Activated T-cell treated with anti-CD3 and anti-CD28 coated beads, Interleukin-2, amount 50 U/mL, for 24 hours (primary cell): ENCODE measurements around the gene CRADD.
A peak's percentile ranks its signal among the peaks of the same experiment; 100 is the strongest.
"Not testable (repeated sequence)": the region's sequence is repeated elsewhere in the genome, so short reads cannot be mapped to it uniquely, and the experiment has no call there.

Source experiments
- DNase-seq: peaks from one replicate; pipeline ENCODE4 v3.0.0-alpha.2; 2020
- H3K27ac Mint-ChIP-seq: 2 replicates; pipeline ENCODE4 v1.8.0; 2020; ENCODE audit warnings: mild to moderate bottlenecking, mixed read lengths
- H3K27me3 Mint-ChIP-seq: 2 replicates; pipeline ENCODE4 v1.8.0; 2020; ENCODE audit warnings: mixed read lengths
- H3K36me3 Mint-ChIP-seq: 2 replicates; pipeline ENCODE4 v1.8.0; 2020; ENCODE audit warnings: low read depth, mixed read lengths
- H3K4me1 Mint-ChIP-seq: 2 replicates; pipeline ENCODE4 v1.8.0; 2020; ENCODE audit warnings: low read depth, mixed read lengths
- H3K4me3 Mint-ChIP-seq: 2 replicates; pipeline ENCODE4 v1.8.0; 2020; ENCODE audit warnings: mild to moderate bottlenecking, moderate library complexity, mixed read lengths
- H3K9me3 Mint-ChIP-seq: 2 replicates; pipeline ENCODE4 v1.8.0; 2020; ENCODE audit warnings: mixed read lengths

The CRADD gene

GRCh38 chr12:93778766-93779165 lies 101.6 kb downstream of the CRADD start:
- Mint-ChIP-seq H3K27ac (no peak overlapping the region), H3K27me3 (no peaks in the 10 kb centered on the region), H3K4me3 (no peak overlapping the region), H3K9me3 (peaks cover 10% of the 10 kb centered on the region), H3K4me1 (peaks cover 62% of the 10 kb centered on the region), H3K36me3 (peaks cover 21% of the 10 kb centered on the region)
- no peak for DNase-seq

- DNase-seq: no peak
- no peak overlapping the region for H3K4me3 Mint-ChIP-seq
- H3K27me3 Mint-ChIP-seq: no peaks in the 10 kb centered on the region
- H3K9me3 Mint-ChIP-seq: peaks cover 6% of the 10 kb centered on the region
- no peak overlapping the region for H3K27ac Mint-ChIP-seq
- H3K4me1 Mint-ChIP-seq: peaks cover 70% of the 10 kb centered on the region
- peaks cover 17% of the 10 kb centered on the region for H3K36me3 Mint-ChIP-seq
These were observed 103.0 kb downstream of the CRADD start for GRCh38 chr12:93780101-93780641.

- H3K36me3 Mint-ChIP-seq: peaks cover 21% of the 10 kb centered on the region
- not testable (repeated sequence) for H3K4me3 Mint-ChIP-seq, H3K27ac Mint-ChIP-seq, H3K27me3 Mint-ChIP-seq, H3K9me3 Mint-ChIP-seq
- H3K4me1 Mint-ChIP-seq: peaks cover 74% of the 10 kb centered on the region
- peak; percentile 37 for DNase-seq
These were observed 103.7 kb downstream of the CRADD start for GRCh38 chr12:93780886-93781285.

GRCh38 chr12:93781961-93782360 lies 104.8 kb downstream of the CRADD start:
- H3K36me3 Mint-ChIP-seq: peaks cover 24% of the 10 kb centered on the region
- H3K27me3 Mint-ChIP-seq, DNase-seq, H3K4me3 Mint-ChIP-seq, H3K27ac Mint-ChIP-seq, H3K9me3 Mint-ChIP-seq: not testable (repeated sequence)
- H3K4me1 Mint-ChIP-seq: peaks cover 74% of the 10 kb centered on the region

GRCh38 chr12:93782853-93783252 lies 105.7 kb downstream of the CRADD start:
- no peak overlapping the region for H3K27ac Mint-ChIP-seq
- DNase-seq: no peak
- peaks cover 68% of the 10 kb centered on the region for H3K4me1 Mint-ChIP-seq
- H3K27me3 Mint-ChIP-seq: no peaks in the 10 kb centered on the region
- peaks cover 26% of the 10 kb centered on the region for H3K36me3 Mint-ChIP-seq
- H3K9me3 Mint-ChIP-seq: peaks cover 7% of the 10 kb centered on the region
- no peak overlapping the region for H3K4me3 Mint-ChIP-seq

GRCh38 chr12:93783832-93784231 lies 106.7 kb downstream of the CRADD start:
- peaks cover 71% of the 10 kb centered on the region for H3K4me1 Mint-ChIP-seq
- peak; percentile 45 for DNase-seq
- H3K36me3 Mint-ChIP-seq: peaks cover 30% of the 10 kb centered on the region
- H3K9me3 Mint-ChIP-seq: peaks cover 11% of the 10 kb centered on the region
- no peaks in the 10 kb centered on the region for H3K27me3 Mint-ChIP-seq
- H3K27ac Mint-ChIP-seq: peak overlapping the region; percentile 91
- H3K4me3 Mint-ChIP-seq: peak overlapping the region; percentile 13

GRCh38 chr12:93784339-93785086 lies 107.3 kb downstream of the CRADD start:
- Mint-ChIP-seq H3K4me3 (peak overlapping the region; percentile 46), H3K9me3 (peaks cover 11% of the 10 kb centered on the region), H3K36me3 (peaks cover 28% of the 10 kb centered on the region), H3K27me3 (no peaks in the 10 kb centered on the region), H3K27ac (peak overlapping the region; percentile 91), H3K4me1 (peaks cover 76% of the 10 kb centered on the region)
- peak; percentile 36 for DNase-seq

- Mint-ChIP-seq H3K4me1 (peaks cover 75% of the 10 kb centered on the region), H3K9me3 (peaks cover 11% of the 10 kb centered on the region)
These were observed 108.3 kb downstream of the CRADD start for GRCh38 chr12:93785249-93786010.

GRCh38 chr12:93786656-93787397 lies 109.7 kb downstream of the CRADD start:
- no peaks in the 10 kb centered on the region for H3K27me3 Mint-ChIP-seq
- H3K36me3 Mint-ChIP-seq: peaks cover 24% of the 10 kb centered on the region
- H3K27ac Mint-ChIP-seq: no peak overlapping the region
- peaks cover 72% of the 10 kb centered on the region for H3K4me1 Mint-ChIP-seq
- H3K4me3 Mint-ChIP-seq: no peak overlapping the region
- peaks cover 5% of the 10 kb centered on the region for H3K9me3 Mint-ChIP-seq
- no peak for DNase-seq

More at GRCh38 chr12:93785249-93786010, 108.3 kb downstream of the CRADD start:
- Mint-ChIP-seq H3K4me3 (peak overlapping the region; percentile 46), H3K36me3 (peaks cover 24% of the 10 kb centered on the region), H3K27ac (peak overlapping the region; percentile 91), H3K27me3 (no peaks in the 10 kb centered on the region)
- peak; percentile 68 for DNase-seq

- H3K9me3 Mint-ChIP-seq: peaks cover 5% of the 10 kb centered on the region
- H3K36me3 Mint-ChIP-seq: peaks cover 24% of the 10 kb centered on the region
- H3K27ac Mint-ChIP-seq: no peak overlapping the region
- H3K4me1 Mint-ChIP-seq: peaks cover 67% of the 10 kb centered on the region
- no peak overlapping the region for H3K4me3 Mint-ChIP-seq
- H3K27me3 Mint-ChIP-seq: no peaks in the 10 kb centered on the region
- no peak for DNase-seq
These were observed 111.7 kb downstream of the CRADD start for GRCh38 chr12:93788853-93789252.

- no peaks in the 10 kb centered on the region for H3K27me3 Mint-ChIP-seq
- H3K36me3 Mint-ChIP-seq: peaks cover 24% of the 10 kb centered on the region
- no peak overlapping the region for H3K4me3 Mint-ChIP-seq
- H3K27ac Mint-ChIP-seq: no peak overlapping the region
- H3K4me1 Mint-ChIP-seq: peaks cover 58% of the 10 kb centered on the region
- peaks cover 5% of the 10 kb centered on the region for H3K9me3 Mint-ChIP-seq
- no peak for DNase-seq
These were observed 112.6 kb downstream of the CRADD start for GRCh38 chr12:93789767-93790166.

- no peaks in the 10 kb centered on the region for H3K27me3 Mint-ChIP-seq
- no peak for DNase-seq
- H3K36me3 Mint-ChIP-seq: peaks cover 22% of the 10 kb centered on the region
- peaks cover 50% of the 10 kb centered on the region for H3K4me1 Mint-ChIP-seq
- H3K27ac Mint-ChIP-seq: no peak overlapping the region
- peaks cover 5% of the 10 kb centered on the region for H3K9me3 Mint-ChIP-seq
- H3K4me3 Mint-ChIP-seq: no peak overlapping the region
These were observed 113.4 kb downstream of the CRADD start for GRCh38 chr12:93790472-93791152.

GRCh38 chr12:93793007-93793406 lies 115.8 kb downstream of the CRADD start:
- Mint-ChIP-seq H3K27ac (no peak overlapping the region), H3K27me3 (no peaks in the 10 kb centered on the region), H3K9me3 (peaks cover 3% of the 10 kb centered on the region), H3K4me1 (peaks cover 38% of the 10 kb centered on the region), H3K36me3 (peaks cover 8% of the 10 kb centered on the region), H3K4me3 (no peak overlapping the region)
- DNase-seq: no peak

- no peaks in the 10 kb centered on the region for H3K9me3 Mint-ChIP-seq
- no peak overlapping the region for H3K27ac Mint-ChIP-seq
- H3K27me3 Mint-ChIP-seq: no peaks in the 10 kb centered on the region
- H3K4me1 Mint-ChIP-seq: peaks cover 36% of the 10 kb centered on the region
- H3K36me3 Mint-ChIP-seq: peaks cover 2% of the 10 kb centered on the region
- H3K4me3 Mint-ChIP-seq: no peak overlapping the region
- no peak for DNase-seq
These were observed 116.8 kb downstream of the CRADD start for GRCh38 chr12:93793983-93794382.
